Left renal cortex interstitium (tissue), 4 donors: Measurements from ENCODE around the gene HOXD1. TPM values are rescaled to one million over a fixed set of nuclear protein-coding genes. Genes with fewer than 3 reads are reported as not detected.

Experiments used
- DNase-seq, 4 donors: peaks; one replicate each; pipeline ENCODE4 v3.0.0-alpha.2; 2013; ENCODE audit warnings: low read depth in 4 of 4, low spot score in 2 of 4, missing footprints in 1 of 4
- polyA plus RNA-seq, 4 donors: library from polyadenylated mRNA; unstranded; fragments of 120-200 nt; gene quantifications; one replicate each; pipeline ENCODE4 v1.2.1, GENCODE V29; 2013; ENCODE audit not compliant: insufficient read length in 4 of 4

Gene HOXD1
- polyA plus RNA-seq, 4 donors = 9.2 to 14.6 (median 9.6) TPM

- no peak for DNase-seq
Observed at GRCh38 chr2:176152350-176153181, 35.9 kb upstream of the HOXD1 start.

- DNase-seq = no peak
Observed at GRCh38 chr2:176154576-176155252, 33.8 kb upstream of the HOXD1 start.

GRCh38 chr2:176155356-176156044, 33.0 kb upstream of the HOXD1 start:
- DNase-seq = no peak

- no peak for DNase-seq
Observed at GRCh38 chr2:176156301-176156806, 32.1 kb upstream of the HOXD1 start.

GRCh38 chr2:176156807-176157498, 31.5 kb upstream of the HOXD1 start, which contains the start of gene HOXD3:
Gene HOXD3 (plus strand): TSS chr2:176157307. CDS start chr2:176169115, 11,808 bp downstream.
- peak in 2 of 4 donors; percentile 59 to 79 for DNase-seq

GRCh38 chr2:176157499-176158185, 30.8 kb upstream of the HOXD1 start:
- DNase-seq = peak in 2 of 4 donors; percentile 60 to 80

- peak in 1 of 4 donors; percentile 56 for DNase-seq
Observed at GRCh38 chr2:176158186-176158591, 30.3 kb upstream of the HOXD1 start.

GRCh38 chr2:176158855-176159662, 29.4 kb upstream of the HOXD1 start:
- peak in 2 of 4 donors; percentile 61 to 62 for DNase-seq

- no peak for DNase-seq
Observed at GRCh38 chr2:176159663-176160250, 28.7 kb upstream of the HOXD1 start.

- peak in 2 of 4 donors; percentile 56 to 59 for DNase-seq
Observed at GRCh38 chr2:176160251-176160985, 28.1 kb upstream of the HOXD1 start.

- peak in 2 of 4 donors; percentile 37 to 59 for DNase-seq
Observed at GRCh38 chr2:176160986-176161824, 27.3 kb upstream of the HOXD1 start.

- peak in 1 of 4 donors; percentile 69 for DNase-seq
Observed at GRCh38 chr2:176161825-176162626, 26.4 kb upstream of the HOXD1 start.

- peak in 1 of 4 donors; percentile 84 for DNase-seq
Observed at GRCh38 chr2:176162911-176163671, 25.4 kb upstream of the HOXD1 start.

GRCh38 chr2:176163672-176164056, 24.8 kb upstream of the HOXD1 start:
- DNase-seq = no peak

- DNase-seq = no peak
Observed at GRCh38 chr2:176164201-176164600, 24.3 kb upstream of the HOXD1 start.
